ENCODE measurements around the gene CPE. TPM values are rescaled to one million over a fixed set of nuclear protein-coding genes. Genes with fewer than 3 reads are reported as not detected.

Gene CPE
- polyA plus RNA-seq, 4 donors, result 1.1 to 326 (median 22.9) TPM

DNA sequence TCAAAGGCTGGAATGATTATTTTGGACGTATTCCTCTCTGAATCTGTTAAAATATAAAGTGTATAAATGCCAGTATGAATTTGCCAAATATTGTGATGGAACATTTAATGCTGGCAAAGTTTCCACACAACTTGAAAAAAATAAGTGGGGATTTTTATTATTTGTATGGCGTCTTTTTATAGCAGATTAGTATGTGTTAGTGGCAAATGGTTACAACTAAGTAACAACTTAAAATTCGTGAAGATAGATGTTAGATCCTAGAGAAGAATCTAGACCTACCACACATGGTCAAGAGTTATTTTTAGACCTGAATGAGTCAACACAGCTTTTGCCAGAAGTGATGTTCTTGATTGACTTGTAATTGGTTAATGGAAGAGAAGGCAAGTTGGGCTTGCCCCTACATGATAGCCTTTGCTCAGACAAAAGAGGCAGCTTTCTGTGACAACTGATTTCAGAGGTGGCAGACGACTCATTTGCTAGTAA lies 4.8 kb downstream of the CPE start:
- no peak for DNase-seq
- no peak for FAIRE-seq
- Histone ChIP-seq H3K36me3 (ENCODE audit: control insufficient read depth in 3 of 3, insufficient read depth in 2 of 3, low read depth in 1 of 3, low read length in 3 of 3) (no peaks in the 10 kb centered on the region), H3K4me3 (ENCODE audit: low read depth in 1 of 3, low read length in 3 of 3) (no peak overlapping the region), H3K4me1 (ENCODE audit: control insufficient read depth in 3 of 3, insufficient read depth in 2 of 3, low read depth in 1 of 3, low read length in 2 of 3) (peaks cover 0 to under 1% (median under 1%) of the 10 kb centered on the region in 3 donors), H3K9me3 (ENCODE audit: control insufficient read depth in 2 of 2, insufficient read depth in 1 of 2, low read depth in 1 of 2, low read length in 1 of 2) (no peaks in the 10 kb centered on the region), H3K27ac (ENCODE audit: low read depth in 1 of 3, low read length in 2 of 3) (no peak overlapping the region), H3K27me3 (ENCODE audit: control insufficient read depth in 3 of 3, insufficient read depth in 3 of 3, low read length in 3 of 3) (peaks cover 0 to 3% (median 0%) of the 10 kb centered on the region in 3 donors)
- WGBS, 3 donors, result 69 to 83% (median 78%) methylated on average over 4 of the region's 4 CpGs

DNA sequence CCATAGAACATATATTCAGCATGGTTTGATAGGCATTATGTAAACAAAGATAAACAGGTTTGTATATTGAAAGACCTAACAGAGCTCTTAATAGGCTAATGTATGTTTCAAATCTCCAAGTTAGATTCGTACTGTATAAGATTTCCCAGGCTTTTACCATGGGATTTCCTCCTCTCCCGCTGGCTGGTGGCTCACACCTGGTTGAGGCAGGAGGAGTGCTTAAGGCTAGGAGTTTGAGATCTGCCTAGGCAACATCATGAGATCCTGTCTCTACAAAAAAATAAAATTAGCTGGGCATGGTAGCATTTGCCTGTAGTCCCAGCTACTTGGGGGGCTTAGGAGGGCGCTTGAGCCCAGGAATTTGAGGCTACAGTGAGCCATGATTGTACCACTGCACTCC lies 5.4 kb downstream of the CPE start:
- Histone ChIP-seq H3K4me1 (ENCODE audit: control insufficient read depth in 3 of 3, insufficient read depth in 2 of 3, low read depth in 1 of 3, low read length in 2 of 3) (no peaks in the 10 kb centered on the region), H3K27me3 (ENCODE audit: control insufficient read depth in 3 of 3, insufficient read depth in 3 of 3, low read length in 3 of 3) (peaks cover 0 to 3% (median 0%) of the 10 kb centered on the region in 3 donors), H3K36me3 (ENCODE audit: control insufficient read depth in 3 of 3, insufficient read depth in 2 of 3, low read depth in 1 of 3, low read length in 3 of 3) (no peaks in the 10 kb centered on the region), H3K4me3 (ENCODE audit: low read depth in 1 of 3, low read length in 3 of 3) (no peak overlapping the region), H3K27ac (ENCODE audit: low read depth in 1 of 3, low read length in 2 of 3) (no peak overlapping the region), H3K9me3 (ENCODE audit: control insufficient read depth in 2 of 2, insufficient read depth in 1 of 2, low read depth in 1 of 2, low read length in 1 of 2) (no peaks in the 10 kb centered on the region)
- 80 to 94% (median 87%) methylated on average over 3 of the region's 3 CpGs for WGBS, 3 donors
- DNase-seq, result no peak
- FAIRE-seq, result no peak

DNA sequence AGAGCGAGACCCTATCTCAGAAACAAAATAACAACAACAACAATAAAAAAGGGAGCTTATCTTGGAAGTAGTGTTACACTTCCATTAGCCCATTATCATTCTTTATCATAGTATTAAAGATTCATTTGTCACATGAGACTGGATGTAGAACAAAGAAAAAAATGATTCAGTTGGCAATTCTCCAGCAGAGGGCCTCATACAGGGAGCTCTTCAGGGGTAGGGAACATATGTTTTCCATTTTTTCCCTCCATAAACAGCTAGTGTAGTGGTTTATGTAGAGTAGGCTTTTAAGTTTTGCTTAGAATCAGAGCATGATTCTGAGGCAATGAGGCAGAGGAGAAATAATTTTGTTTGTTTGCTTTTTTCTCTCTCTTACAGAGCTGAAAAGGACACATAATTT lies 5.8 kb downstream of the CPE start:
- no peak for DNase-seq
- WGBS, 3 donors, result 86 to 95% (median 91%) methylated on average over 1 of the region's 1 CpG
- Histone ChIP-seq H3K9me3 (ENCODE audit: control insufficient read depth in 2 of 2, insufficient read depth in 1 of 2, low read depth in 1 of 2, low read length in 1 of 2) (no peaks in the 10 kb centered on the region), H3K36me3 (ENCODE audit: control insufficient read depth in 3 of 3, insufficient read depth in 2 of 3, low read depth in 1 of 3, low read length in 3 of 3) (no peaks in the 10 kb centered on the region), H3K4me1 (ENCODE audit: control insufficient read depth in 3 of 3, insufficient read depth in 2 of 3, low read depth in 1 of 3, low read length in 2 of 3) (no peaks in the 10 kb centered on the region), H3K4me3 (ENCODE audit: low read depth in 1 of 3, low read length in 3 of 3) (no peak overlapping the region), H3K27me3 (ENCODE audit: control insufficient read depth in 3 of 3, insufficient read depth in 3 of 3, low read length in 3 of 3) (peaks cover 0 to 2% (median 0%) of the 10 kb centered on the region in 3 donors), H3K27ac (ENCODE audit: low read depth in 1 of 3, low read length in 2 of 3) (no peak overlapping the region)
- FAIRE-seq, result no peak

DNA sequence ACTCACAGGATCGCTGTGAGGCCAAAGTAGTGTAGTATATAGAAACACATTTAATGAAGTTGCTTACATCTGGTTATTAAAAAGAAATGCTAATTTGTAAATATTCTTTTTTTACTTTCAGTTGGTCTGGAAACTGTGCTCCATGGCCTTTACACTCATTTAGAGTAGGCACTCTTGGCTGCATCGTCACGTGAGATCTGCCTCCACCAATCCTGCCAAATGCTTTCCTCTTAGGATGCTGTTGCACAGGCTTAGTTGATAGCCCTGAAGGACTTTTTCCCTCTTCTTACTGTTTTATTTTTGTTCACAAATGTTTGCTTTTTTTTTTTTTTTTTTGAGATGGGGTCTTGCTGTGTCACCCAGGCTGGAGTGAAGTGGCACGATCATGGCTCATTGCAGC lies 6.3 kb downstream of the CPE start:
- FAIRE-seq, result no peak
- no peak overlapping the region for H3K4me3 ChIP-seq (ENCODE audit: low read depth in 1 of 3, low read length in 3 of 3)
- no peaks in the 10 kb centered on the region for H3K9me3 ChIP-seq (ENCODE audit: control insufficient read depth in 2 of 2, insufficient read depth in 1 of 2, low read depth in 1 of 2, low read length in 1 of 2)
- no peaks in the 10 kb centered on the region for H3K4me1 ChIP-seq (ENCODE audit: control insufficient read depth in 3 of 3, insufficient read depth in 2 of 3, low read depth in 1 of 3, low read length in 2 of 3)
- WGBS, 3 donors, result 86 to 97% (median 93%) methylated on average over 4 of the region's 4 CpGs
- no peaks in the 10 kb centered on the region for H3K36me3 ChIP-seq (ENCODE audit: control insufficient read depth in 3 of 3, insufficient read depth in 2 of 3, low read depth in 1 of 3, low read length in 3 of 3)
- H3K27me3 ChIP-seq (ENCODE audit: control insufficient read depth in 3 of 3, insufficient read depth in 3 of 3, low read length in 3 of 3), result no peaks in the 10 kb centered on the region
- DNase-seq, result no peak
- no peak overlapping the region for H3K27ac ChIP-seq (ENCODE audit: low read depth in 1 of 3, low read length in 2 of 3)

DNA sequence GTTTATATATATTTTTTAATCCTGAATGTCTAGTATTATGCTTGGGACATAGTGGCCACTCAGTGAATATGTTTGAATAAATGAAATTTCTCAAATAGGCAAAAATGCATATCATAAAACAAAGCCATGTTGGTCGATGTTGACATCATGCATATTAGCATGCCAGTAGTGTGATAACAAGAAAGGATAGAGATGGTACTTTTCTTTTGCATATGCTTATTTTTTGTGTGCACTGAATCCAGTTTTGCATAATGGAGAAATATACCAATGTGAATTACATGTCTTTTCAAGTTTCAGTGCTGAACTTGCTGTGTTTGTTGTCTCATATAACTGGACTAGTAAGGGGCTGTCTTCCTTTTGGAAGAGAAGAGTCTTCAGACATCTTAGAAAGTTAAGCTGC lies 7.5 kb downstream of the CPE start:
- WGBS, 3 donors, result 92 to 95% (median 92%) methylated on average over 1 of the region's 1 CpG
- Histone ChIP-seq H3K9me3 (ENCODE audit: control insufficient read depth in 2 of 2, insufficient read depth in 1 of 2, low read depth in 1 of 2, low read length in 1 of 2) (no peaks in the 10 kb centered on the region), H3K36me3 (ENCODE audit: control insufficient read depth in 3 of 3, insufficient read depth in 2 of 3, low read depth in 1 of 3, low read length in 3 of 3) (no peaks in the 10 kb centered on the region), H3K4me1 (ENCODE audit: control insufficient read depth in 3 of 3, insufficient read depth in 2 of 3, low read depth in 1 of 3, low read length in 2 of 3) (no peaks in the 10 kb centered on the region), H3K27me3 (ENCODE audit: control insufficient read depth in 3 of 3, insufficient read depth in 3 of 3, low read length in 3 of 3) (no peaks in the 10 kb centered on the region), H3K27ac (ENCODE audit: low read depth in 1 of 3, low read length in 2 of 3) (no peak overlapping the region), H3K4me3 (ENCODE audit: low read depth in 1 of 3, low read length in 3 of 3) (no peak overlapping the region)
- FAIRE-seq, result no peak
- no peak for DNase-seq

DNA sequence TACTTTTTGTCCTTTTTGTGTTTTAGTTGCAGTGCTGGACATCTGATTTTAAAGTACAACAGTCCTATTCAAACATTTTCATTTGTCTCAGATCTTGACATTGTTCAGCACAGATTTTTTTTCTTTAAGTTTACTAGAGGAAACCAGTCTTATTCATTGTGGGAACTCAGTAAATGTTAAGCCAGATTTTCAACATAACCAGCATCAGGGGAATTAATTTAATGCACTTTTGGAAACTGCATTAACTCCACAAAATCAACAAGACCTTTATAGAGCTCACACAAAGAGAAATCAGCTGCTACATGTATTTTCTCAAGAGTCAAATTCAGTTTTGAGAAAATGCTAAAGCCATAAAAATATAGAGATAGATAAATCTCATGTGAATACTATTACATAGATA lies 9.9 kb downstream of the CPE start:
- Histone ChIP-seq H3K9me3 (ENCODE audit: control insufficient read depth in 2 of 2, insufficient read depth in 1 of 2, low read depth in 1 of 2, low read length in 1 of 2) (no peaks in the 10 kb centered on the region), H3K27me3 (ENCODE audit: control insufficient read depth in 3 of 3, insufficient read depth in 3 of 3, low read length in 3 of 3) (no peaks in the 10 kb centered on the region), H3K27ac (ENCODE audit: low read depth in 1 of 3, low read length in 2 of 3) (no peak overlapping the region), H3K36me3 (ENCODE audit: control insufficient read depth in 3 of 3, insufficient read depth in 2 of 3, low read depth in 1 of 3, low read length in 3 of 3) (no peaks in the 10 kb centered on the region), H3K4me1 (ENCODE audit: control insufficient read depth in 3 of 3, insufficient read depth in 2 of 3, low read depth in 1 of 3, low read length in 2 of 3) (no peaks in the 10 kb centered on the region), H3K4me3 (ENCODE audit: low read depth in 1 of 3, low read length in 3 of 3) (no peak overlapping the region)
- no peak for DNase-seq
- FAIRE-seq, result no peak

DNA sequence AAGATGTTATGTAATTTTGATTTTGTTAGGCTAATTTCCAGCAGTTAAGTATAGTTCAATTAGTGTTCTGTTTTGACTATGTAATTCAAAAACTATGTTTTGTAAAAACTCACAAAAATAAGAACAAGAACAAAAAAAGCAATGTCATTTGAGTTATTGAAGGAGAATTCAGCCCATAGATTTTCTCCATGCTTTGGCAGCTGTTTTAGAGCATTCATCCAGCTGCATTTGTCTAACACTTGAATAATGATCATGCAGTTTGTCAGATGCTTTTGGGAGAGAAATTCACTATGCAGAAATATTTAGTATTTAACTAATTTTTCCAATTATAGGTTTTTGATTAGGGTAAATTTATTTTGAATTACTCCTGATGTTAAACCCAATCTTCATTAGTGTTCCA lies 14.2 kb downstream of the CPE start:
- no peak overlapping the region for H3K27ac ChIP-seq (ENCODE audit: low read depth in 1 of 3, low read length in 2 of 3)
- H3K4me1 ChIP-seq (ENCODE audit: control insufficient read depth in 3 of 3, insufficient read depth in 2 of 3, low read depth in 1 of 3, low read length in 2 of 3), result no peaks in the 10 kb centered on the region
- no peaks in the 10 kb centered on the region for H3K9me3 ChIP-seq (ENCODE audit: control insufficient read depth in 2 of 2, insufficient read depth in 1 of 2, low read depth in 1 of 2, low read length in 1 of 2)
- no peaks in the 10 kb centered on the region for H3K36me3 ChIP-seq (ENCODE audit: control insufficient read depth in 3 of 3, insufficient read depth in 2 of 3, low read depth in 1 of 3, low read length in 3 of 3)
- H3K4me3 ChIP-seq (ENCODE audit: low read depth in 1 of 3, low read length in 3 of 3), result no peak overlapping the region
- FAIRE-seq (no peak), DNase-seq (no peak)
- H3K27me3 ChIP-seq (ENCODE audit: control insufficient read depth in 3 of 3, insufficient read depth in 3 of 3, low read length in 3 of 3), result no peaks in the 10 kb centered on the region

DNA sequence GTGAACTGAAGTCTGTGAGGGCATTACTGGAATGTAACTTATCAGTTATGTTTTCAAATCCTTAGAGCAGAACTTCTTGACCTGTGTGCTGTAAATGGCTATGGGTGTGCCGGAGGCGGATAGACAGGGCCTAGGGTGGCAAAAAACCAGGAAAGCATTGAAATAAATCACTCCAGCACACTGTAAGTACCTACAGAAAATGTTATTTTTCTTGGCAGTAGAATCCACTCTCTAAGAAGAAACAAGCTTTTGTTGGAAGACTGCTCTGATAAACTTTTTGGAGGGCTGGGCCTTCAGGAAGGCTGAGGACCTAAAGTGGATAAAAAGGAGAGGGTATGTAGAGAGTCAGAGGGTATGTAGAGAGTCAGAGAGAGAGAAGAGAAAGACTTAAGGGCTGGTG lies 14.9 kb downstream of the CPE start:
- no peak overlapping the region for H3K4me3 ChIP-seq (ENCODE audit: low read depth in 1 of 3, low read length in 3 of 3)
- H3K4me1 ChIP-seq (ENCODE audit: control insufficient read depth in 3 of 3, insufficient read depth in 2 of 3, low read depth in 1 of 3, low read length in 2 of 3), result no peaks in the 10 kb centered on the region
- 60 to 81% (median 78%) methylated on average over 2 of the region's 2 CpGs for WGBS, 3 donors
- DNase-seq (peak in 1 of 2 donors; percentile 15), FAIRE-seq (no peak)
- H3K27me3 ChIP-seq (ENCODE audit: control insufficient read depth in 3 of 3, insufficient read depth in 3 of 3, low read length in 3 of 3), result no peaks in the 10 kb centered on the region
- no peak overlapping the region for H3K27ac ChIP-seq (ENCODE audit: low read depth in 1 of 3, low read length in 2 of 3)
- H3K9me3 ChIP-seq (ENCODE audit: control insufficient read depth in 2 of 2, insufficient read depth in 1 of 2, low read depth in 1 of 2, low read length in 1 of 2), result no peaks in the 10 kb centered on the region
- no peaks in the 10 kb centered on the region for H3K36me3 ChIP-seq (ENCODE audit: control insufficient read depth in 3 of 3, insufficient read depth in 2 of 3, low read depth in 1 of 3, low read length in 3 of 3)

DNA sequence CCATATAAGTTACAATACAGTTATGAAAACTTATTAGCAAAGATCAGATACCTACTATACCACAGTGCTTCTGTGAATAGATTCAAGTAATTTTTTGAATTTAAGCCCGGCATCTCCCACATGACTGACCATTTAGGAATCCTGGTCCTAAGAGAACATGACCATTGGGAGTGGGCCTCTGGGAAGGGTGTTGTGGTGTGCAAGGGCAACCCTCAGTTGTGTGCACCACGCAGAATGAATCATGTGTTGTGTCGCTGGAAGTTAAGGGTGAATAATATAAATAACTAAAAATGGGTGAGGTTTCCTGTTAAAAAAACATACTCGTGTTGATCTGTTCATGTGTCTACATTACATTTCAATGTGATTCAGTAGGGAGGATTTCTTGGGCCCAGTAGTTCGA lies 15.5 kb downstream of the CPE start:
- Histone ChIP-seq H3K4me1 (ENCODE audit: control insufficient read depth in 3 of 3, insufficient read depth in 2 of 3, low read depth in 1 of 3, low read length in 2 of 3) (no peaks in the 10 kb centered on the region), H3K27ac (ENCODE audit: low read depth in 1 of 3, low read length in 2 of 3) (no peak overlapping the region), H3K9me3 (ENCODE audit: control insufficient read depth in 2 of 2, insufficient read depth in 1 of 2, low read depth in 1 of 2, low read length in 1 of 2) (no peaks in the 10 kb centered on the region), H3K36me3 (ENCODE audit: control insufficient read depth in 3 of 3, insufficient read depth in 2 of 3, low read depth in 1 of 3, low read length in 3 of 3) (no peaks in the 10 kb centered on the region), H3K4me3 (ENCODE audit: low read depth in 1 of 3, low read length in 3 of 3) (no peak overlapping the region), H3K27me3 (ENCODE audit: control insufficient read depth in 3 of 3, insufficient read depth in 3 of 3, low read length in 3 of 3) (no peaks in the 10 kb centered on the region)
- FAIRE-seq (no peak), DNase-seq (no peak)
- 79 to 87% (median 81%) methylated on average over 5 of the region's 5 CpGs for WGBS, 3 donors
